Measurements from ENCODE around the gene NFATC3. TPM values are rescaled to one million over a fixed set of nuclear protein-coding genes. Genes with fewer than 3 reads are reported as not detected.
A peak's percentile ranks its signal among the peaks of the same experiment; 100 is the strongest.

NFATC3 gene
- polyA plus RNA-seq, 3 donors, result 14.3 to 21.8 (median 15.8) TPM

GRCh38 chr16:68049449-68049848 lies 35.7 kb upstream of the NFATC3 start:
- no peak for TF ChIP-seq CTCF (IDR thresholded peaks at IDR 0.05)
- peaks cover 68 to 91% of the 10 kb centered on the region in 2 donors for H3K36me3 Mint-ChIP-seq
- H3K27ac Mint-ChIP-seq, result peak overlapping the region in 3 of 7 donors; percentile 7 to 72 (median 47)
- Histone ChIP-seq H3K9ac (ENCODE audit: insufficient read depth, low read length, poor library complexity, severe bottlenecking) (no peak overlapping the region), H3K79me2 (ENCODE audit: insufficient read depth, low read length) (peaks cover 42% of the 10 kb centered on the region), H3K27me3 (ENCODE audit: control insufficient read depth in 2 of 2, insufficient read depth in 2 of 2, low read length in 2 of 2) (no peaks in the 10 kb centered on the region), H3K36me3 (replicated peaks in 1 of 2; ENCODE audit: control insufficient read depth in 1 of 2, insufficient read depth in 2 of 2, low read length in 2 of 2) (peaks cover 43 to 80% of the 10 kb centered on the region in 2 donors), H3K27ac (ENCODE audit: low read depth in 1 of 2, low read length in 2 of 2) (peak overlapping the region; percentile 28 to 64), H3K9me3 (replicated peaks in 1 of 2; ENCODE audit: control insufficient read depth in 1 of 2, insufficient read depth in 1 of 2, low read length in 2 of 2) (no peaks in the 10 kb centered on the region), H3K4me1 (ENCODE audit: control insufficient read depth in 1 of 2, insufficient read depth in 2 of 2, low read length in 2 of 2) (peaks cover 9 to 13% of the 10 kb centered on the region in 2 donors), H3K4me2 (replicated peaks; ENCODE audit: extremely low read depth, low read length, poor library complexity, severe bottlenecking) (no peak overlapping the region), H2AFZ (ENCODE audit: insufficient read depth, low read depth, low read length, poor library complexity, severe bottlenecking) (no peak overlapping the region), H3K4me3 (replicated peaks in 1 of 3; ENCODE audit: low read depth in 2 of 3, low read length in 3 of 3) (no peak overlapping the region), H4K20me1 (ENCODE audit: insufficient read depth, low read length) (peaks cover 4% of the 10 kb centered on the region)
- 92% methylated on average over 2 of the region's 2 CpGs for WGBS (ENCODE audit: insufficient coverage)
- peaks cover 29% of the 10 kb centered on the region for H3K4me1 Mint-ChIP-seq
- peak in 1 of 3 donors; percentile 46 for DNase-seq
- peaks cover 0 to 2% (median 0%) of the 10 kb centered on the region in 7 donors for H3K9me3 Mint-ChIP-seq
- intact Hi-C loops (cut with micrococcal nuclease), result no loop called here
- H3K4me3 Mint-ChIP-seq, result no peak overlapping the region
- H3K27me3 Mint-ChIP-seq (ENCODE audit: low read depth in 3 of 3), result peaks cover 1 to 3% (median 1%) of the 10 kb centered on the region in 3 donors

GRCh38 chr16:68055395-68055794 lies 29.8 kb upstream of the NFATC3 start:
- Mint-ChIP-seq H3K36me3 (peaks cover 80 to 87% of the 10 kb centered on the region in 2 donors), H3K4me1 (peaks cover 21% of the 10 kb centered on the region), H3K4me3 (no peak overlapping the region), H3K9me3 (peaks cover 0 to 5% (median 0%) of the 10 kb centered on the region in 7 donors), H3K27me3 (ENCODE audit: low read depth in 3 of 3) (peaks cover 0 to 2% (median 0%) of the 10 kb centered on the region in 3 donors), H3K27ac (no peak overlapping the region)
- H3K4me3 ChIP-seq (replicated peaks in 1 of 3; ENCODE audit: low read depth in 2 of 3, low read length in 3 of 3), result no peak overlapping the region
- peaks cover 44 to 95% of the 10 kb centered on the region in 2 donors for H3K36me3 ChIP-seq (replicated peaks in 1 of 2; ENCODE audit: control insufficient read depth in 1 of 2, insufficient read depth in 2 of 2, low read length in 2 of 2)
- no peak overlapping the region for H3K4me2 ChIP-seq (replicated peaks; ENCODE audit: extremely low read depth, low read length, poor library complexity, severe bottlenecking)
- 96% methylated on average over 3 of the region's 3 CpGs for WGBS (ENCODE audit: insufficient coverage)
- intact Hi-C loops (cut with micrococcal nuclease), result no loop called here
- H4K20me1 ChIP-seq (ENCODE audit: insufficient read depth, low read length), result no peaks in the 10 kb centered on the region
- no peak for TF ChIP-seq CTCF (IDR thresholded peaks at IDR 0.05)
- H3K27me3 ChIP-seq (ENCODE audit: control insufficient read depth in 2 of 2, insufficient read depth in 2 of 2, low read length in 2 of 2), result no peaks in the 10 kb centered on the region
- H3K79me2 ChIP-seq (ENCODE audit: insufficient read depth, low read length), result no peaks in the 10 kb centered on the region
- H3K9ac ChIP-seq (ENCODE audit: insufficient read depth, low read length, poor library complexity, severe bottlenecking), result no peak overlapping the region
- H3K9me3 ChIP-seq (replicated peaks in 1 of 2; ENCODE audit: control insufficient read depth in 1 of 2, insufficient read depth in 1 of 2, low read length in 2 of 2), result no peaks in the 10 kb centered on the region
- no peak overlapping the region for H3K27ac ChIP-seq (ENCODE audit: low read depth in 1 of 2, low read length in 2 of 2)
- peaks cover 7 to 8% of the 10 kb centered on the region in 2 donors for H3K4me1 ChIP-seq (ENCODE audit: control insufficient read depth in 1 of 2, insufficient read depth in 2 of 2, low read length in 2 of 2)
- H2AFZ ChIP-seq (ENCODE audit: insufficient read depth, low read depth, low read length, poor library complexity, severe bottlenecking), result no peak overlapping the region
- no peak for DNase-seq

Data from CD14-positive monocyte (primary cell).